ENCODE results near the gene NLRP6. TPM values are rescaled to one million over a fixed set of nuclear protein-coding genes. Genes with fewer than 3 reads are reported as not detected.
A peak's percentile ranks its signal among the peaks of the same experiment; 100 is the strongest.
"Not testable (repeated sequence)": the region's sequence is repeated elsewhere in the genome, so short reads cannot be mapped to it uniquely, and the experiment has no call there.

NLRP6 gene
- total RNA-seq, 2 experiments from 2014 or later, result 1.2 to 1.5 TPM

DNA sequence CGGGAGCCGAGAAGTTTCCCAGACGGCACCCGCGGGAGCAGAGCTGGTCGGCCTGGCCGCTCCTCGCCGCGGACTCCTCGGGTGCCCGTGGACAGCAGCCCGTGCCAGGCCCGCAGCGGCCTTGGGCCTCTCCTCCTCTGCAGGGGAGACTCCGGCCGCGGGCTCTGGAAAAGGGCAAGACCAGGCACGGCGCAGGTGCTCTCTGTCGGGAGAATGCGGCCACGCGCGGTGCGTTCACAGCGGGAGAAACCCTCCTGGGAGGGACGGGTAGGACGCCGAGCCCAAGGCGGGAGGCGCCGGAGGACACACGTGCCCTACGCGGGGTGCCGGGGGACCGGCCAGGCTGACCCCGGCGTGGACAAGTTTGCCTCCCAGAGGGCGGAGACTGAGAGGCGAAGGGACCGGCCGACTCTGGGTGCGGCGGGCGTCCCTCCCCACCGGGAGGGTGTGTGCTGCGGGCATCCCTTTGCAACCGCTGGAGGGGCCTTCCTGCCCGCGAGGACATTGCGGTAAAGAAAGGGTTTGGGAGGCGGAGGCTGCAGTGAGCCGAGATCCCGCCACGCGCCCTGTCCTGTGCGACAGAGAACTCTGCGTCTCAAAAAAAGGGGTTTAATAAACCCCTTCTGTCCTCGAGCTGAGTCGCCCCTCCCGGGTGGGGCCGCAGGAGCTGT, 38.0 kb downstream of the NLRP6 start:
- H3K9me3 Mint-ChIP-seq, result no peaks in the 10 kb centered on the region
- peak overlapping the region; percentile 93 for H3K4me3 Mint-ChIP-seq
- peak overlapping the region; percentile 95 for H3K27ac Mint-ChIP-seq
- peaks cover 48% of the 10 kb centered on the region for H3K36me3 Mint-ChIP-seq (ENCODE audit: low read depth)
- no peaks in the 10 kb centered on the region for H3K27me3 Mint-ChIP-seq (ENCODE audit: low read depth)
- DNase-seq, result peak; percentile 55
- H3K4me1 Mint-ChIP-seq (ENCODE audit: low read depth), result peaks cover 32% of the 10 kb centered on the region
- intact Hi-C loops (cut with micrococcal nuclease), result loop anchor here (10.0 kb wide), 1 partner anchor 479 kb away; the partner anchor contains the start of genes CEND1 and SLC25A22
- CTCF ChIA-PET, result interaction anchor here (1.0 to 2.2 kb wide), 7 partner anchors 9 to 65 kb away, joined by 4 to 13 read pairs (median 9); partner anchors contain the start of gene IFITM2

DNA sequence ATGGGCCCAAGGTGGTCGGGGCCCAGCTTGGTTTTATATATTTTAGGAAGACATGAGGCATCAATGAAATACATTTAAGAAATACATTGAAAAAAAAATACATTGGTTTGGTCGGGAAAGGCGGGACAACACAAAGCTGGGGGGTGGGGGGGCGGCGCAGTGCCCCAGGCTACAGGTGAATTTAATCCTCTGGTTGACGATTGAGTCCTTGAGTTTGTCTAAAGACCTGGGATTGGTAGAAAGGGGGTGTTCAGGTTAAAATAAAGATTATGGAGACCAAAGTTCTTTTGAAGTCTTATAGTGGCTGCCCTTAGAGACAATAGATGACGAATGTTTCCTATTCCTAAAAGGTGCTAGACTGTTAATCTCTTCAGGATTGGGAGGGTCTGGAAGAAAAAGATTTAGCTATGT, 38.7 kb downstream of the NLRP6 start:
- CTCF ChIA-PET, result interaction anchor here (1.1 to 2.2 kb wide), 6 partner anchors 9 to 66 kb away, joined by 4 to 13 read pairs (median 9); partner anchors contain the start of gene IFITM2
- no peaks in the 10 kb centered on the region for H3K27me3 Mint-ChIP-seq (ENCODE audit: low read depth)
- intact Hi-C loops (cut with micrococcal nuclease), result loop anchor here (1.0 to 10.0 kb wide), 3 partner anchors 8 to 478 kb away; partner anchors contain the start of genes CEND1 and SLC25A22
- H3K4me1 Mint-ChIP-seq (ENCODE audit: low read depth), result peaks cover 30% of the 10 kb centered on the region
- H3K36me3 Mint-ChIP-seq (ENCODE audit: low read depth), result peaks cover 47% of the 10 kb centered on the region
- DNase-seq, result peak; percentile 8
- H3K9me3 Mint-ChIP-seq, result no peaks in the 10 kb centered on the region
- H3K4me3 Mint-ChIP-seq, result peak overlapping the region; percentile 93
- H3K27ac Mint-ChIP-seq, result peak overlapping the region; percentile 95

DNA sequence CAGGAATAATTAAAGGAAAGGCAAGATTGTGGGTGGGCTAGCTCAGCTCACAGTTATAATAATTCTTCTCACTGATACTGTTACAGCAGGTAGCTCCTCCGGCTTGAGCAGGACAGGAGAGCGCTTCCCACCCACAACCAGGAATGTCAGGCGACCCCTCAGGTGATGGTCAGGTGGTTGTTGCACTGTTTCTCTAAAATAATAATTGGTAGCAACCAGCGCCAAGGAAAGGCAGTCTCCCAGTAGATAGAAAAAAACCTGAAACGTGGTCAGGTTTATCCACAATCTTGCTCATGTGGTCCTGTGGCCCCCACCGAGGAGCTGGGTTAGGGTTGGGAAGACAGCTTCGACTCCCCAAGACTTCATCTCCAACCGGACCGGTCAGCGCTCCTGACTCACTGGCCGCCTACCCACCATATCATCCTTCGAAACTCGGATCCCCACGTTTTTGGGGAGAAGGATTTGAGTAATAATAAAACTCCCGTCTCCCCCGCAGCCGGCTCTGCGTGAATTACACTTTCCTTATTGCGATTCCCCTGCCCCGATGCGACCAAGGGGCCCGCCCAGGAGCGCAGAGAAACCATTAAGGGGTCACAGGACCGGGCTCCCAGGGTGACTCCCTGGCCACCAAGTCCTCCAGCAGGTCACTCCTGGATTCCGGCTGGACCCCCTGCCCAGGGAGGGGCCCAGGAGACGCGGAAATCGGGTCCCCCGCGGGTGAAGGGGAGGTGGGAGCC, 39.6 kb downstream of the NLRP6 start:
- Mint-ChIP-seq H3K27ac (peak overlapping the region; percentile 95), H3K4me1 (ENCODE audit: low read depth) (peaks cover 28% of the 10 kb centered on the region), H3K36me3 (ENCODE audit: low read depth) (peaks cover 47% of the 10 kb centered on the region), H3K4me3 (peak overlapping the region; percentile 93)
- CTCF ChIA-PET, result interaction anchor here (1.1 to 2.2 kb wide), 7 partner anchors 10 to 67 kb away, joined by 4 to 13 read pairs (median 9); partner anchors contain the start of gene IFITM2
- H3K9me3 Mint-ChIP-seq; H3K27me3 Mint-ChIP-seq (ENCODE audit: low read depth): not testable (repeated sequence)
- intact Hi-C loops (cut with micrococcal nuclease), result loop anchor here (1.0 to 10.0 kb wide), 3 partner anchors 9 to 477 kb away; partner anchors contain the start of genes CEND1 and SLC25A22
- DNase-seq, result peak; percentile 51

DNA sequence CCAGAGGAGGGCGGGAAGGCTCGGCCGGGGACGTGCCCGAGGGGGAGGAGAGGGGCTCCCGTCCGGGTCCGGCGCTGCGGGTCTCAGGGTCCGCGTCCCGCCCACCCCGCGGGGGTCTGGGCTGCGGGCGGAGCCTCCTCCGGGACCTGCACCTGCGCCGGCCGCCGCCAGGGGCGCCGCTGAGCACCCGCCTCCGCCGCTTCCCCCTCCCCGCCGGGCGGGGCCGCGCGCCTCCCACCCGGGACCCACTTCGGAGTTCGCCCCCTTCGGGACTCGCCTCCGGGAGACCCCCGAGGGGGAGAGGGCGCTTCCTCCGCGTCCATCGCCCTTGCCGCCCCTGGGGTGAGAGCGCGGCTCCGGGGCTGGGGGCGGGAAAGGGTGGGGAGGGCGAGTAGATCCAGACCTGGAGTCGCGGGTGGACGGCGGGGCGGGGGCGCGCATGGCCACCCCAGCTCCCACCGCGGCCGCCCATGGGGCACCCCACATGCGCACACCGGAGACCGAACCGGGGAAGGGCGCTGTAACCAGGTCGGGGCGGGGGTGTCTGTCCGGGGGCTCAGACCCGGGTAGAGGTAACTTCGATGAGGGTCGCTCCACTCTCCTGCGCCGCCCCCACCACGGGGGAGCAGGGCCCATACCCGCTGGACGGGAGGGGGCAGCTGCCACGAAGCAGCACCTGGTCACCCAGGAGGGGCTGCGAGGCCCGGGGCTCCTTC, 40.4 kb downstream of the NLRP6 start:
- Mint-ChIP-seq H3K4me1 (ENCODE audit: low read depth) (peaks cover 28% of the 10 kb centered on the region), H3K36me3 (ENCODE audit: low read depth) (peaks cover 43% of the 10 kb centered on the region), H3K4me3 (peak overlapping the region; percentile 91)
- H3K9me3 Mint-ChIP-seq; H3K27me3 Mint-ChIP-seq (ENCODE audit: low read depth); H3K27ac Mint-ChIP-seq: not testable (repeated sequence)
- CTCF ChIA-PET, result interaction anchor here (1.2 to 2.2 kb wide), 2 partner anchors 13 to 37 kb away, joined by 4 to 13 read pairs; no protein-coding TSS in a partner anchor
- intact Hi-C loops (cut with micrococcal nuclease), result loop anchor here (10.0 kb wide), 1 partner anchor 476 kb away; the partner anchor contains the start of genes CEND1 and SLC25A22
- DNase-seq, result peak; percentile 7

DNA sequence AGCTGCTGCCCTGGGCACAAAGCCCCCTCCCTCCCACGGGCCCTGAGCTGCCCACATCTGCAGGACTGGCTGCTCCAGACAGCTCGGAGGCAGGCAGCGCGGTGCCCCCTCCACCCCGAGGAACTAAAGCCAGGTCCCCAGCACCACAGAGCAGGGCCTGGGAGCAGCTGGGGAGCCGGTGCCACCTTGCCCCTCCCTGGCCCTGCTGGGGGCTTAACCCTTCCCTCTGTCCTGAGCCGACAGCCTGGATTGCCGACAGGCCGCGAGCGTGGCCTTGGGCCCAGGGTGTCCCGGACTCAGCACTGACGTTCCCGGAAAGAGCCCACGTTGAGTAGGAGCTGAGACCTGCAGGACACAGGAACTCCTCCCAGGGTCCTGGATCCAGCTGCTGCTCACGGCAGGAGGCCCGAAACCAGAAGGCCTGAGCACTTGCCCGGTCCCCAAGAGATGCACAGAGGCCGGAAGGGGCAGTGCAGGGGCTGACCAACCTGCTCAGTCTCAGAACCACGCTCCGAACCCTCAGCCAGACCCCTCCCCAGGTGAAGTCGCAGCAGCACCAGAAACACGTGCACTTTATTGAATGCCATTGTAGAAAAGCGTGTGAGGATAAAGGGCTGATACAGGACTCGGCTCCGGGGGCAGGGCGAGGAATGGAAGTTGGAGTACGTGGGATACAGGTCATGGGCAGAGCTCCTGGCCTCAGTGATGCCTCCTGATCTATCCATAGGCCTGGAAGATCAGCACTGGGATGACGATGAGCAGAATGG, 41.1 kb downstream of the NLRP6 start:
- H3K27me3 Mint-ChIP-seq (ENCODE audit: low read depth); H3K9me3 Mint-ChIP-seq; CTCF ChIA-PET: not testable (repeated sequence)
- H3K4me3 Mint-ChIP-seq, result peak overlapping the region; percentile 91
- H3K36me3 Mint-ChIP-seq (ENCODE audit: low read depth), result peaks cover 37% of the 10 kb centered on the region
- H3K4me1 Mint-ChIP-seq (ENCODE audit: low read depth), result peaks cover 33% of the 10 kb centered on the region
- intact Hi-C loops (cut with micrococcal nuclease), result loop anchor here (10.0 kb wide), 1 partner anchor 475 kb away; the partner anchor contains the start of genes CEND1 and SLC25A22
- peak overlapping the region; percentile 97 for H3K27ac Mint-ChIP-seq
- DNase-seq, result peak; percentile 30

DNA sequence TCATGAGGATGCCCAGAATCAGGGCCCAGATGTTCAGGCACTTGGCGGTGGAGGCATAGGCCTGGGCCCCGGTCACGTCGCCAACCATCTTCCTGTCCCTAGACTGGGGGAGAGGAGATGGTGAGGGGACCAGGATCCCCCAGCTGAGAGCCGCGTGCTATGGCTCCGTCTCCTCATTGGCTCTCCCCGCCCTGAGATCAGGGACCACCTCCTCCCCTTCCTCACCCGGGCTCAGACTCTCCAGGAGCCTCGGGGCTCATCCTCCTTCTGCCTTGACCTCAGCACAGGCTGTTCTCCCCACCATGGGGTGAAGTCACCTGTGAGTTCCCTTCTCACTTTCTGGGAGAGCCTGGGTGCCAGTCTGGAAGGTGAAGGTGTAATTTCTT, 41.7 kb downstream of the NLRP6 start:
- peaks cover 39% of the 10 kb centered on the region for H3K4me1 Mint-ChIP-seq (ENCODE audit: low read depth)
- H3K9me3 Mint-ChIP-seq; DNase-seq; CTCF ChIA-PET; H3K27me3 Mint-ChIP-seq (ENCODE audit: low read depth): not testable (repeated sequence)
- intact Hi-C loops (cut with micrococcal nuclease), result loop anchor here (2.0 to 10.0 kb wide), 2 partner anchors 13 to 475 kb away; partner anchors contain the start of genes CEND1, IFITM2 and SLC25A22
- peak overlapping the region; percentile 91 for H3K4me3 Mint-ChIP-seq
- H3K36me3 Mint-ChIP-seq (ENCODE audit: low read depth), result peaks cover 31% of the 10 kb centered on the region
- peak overlapping the region; percentile 97 for H3K27ac Mint-ChIP-seq

DNA sequence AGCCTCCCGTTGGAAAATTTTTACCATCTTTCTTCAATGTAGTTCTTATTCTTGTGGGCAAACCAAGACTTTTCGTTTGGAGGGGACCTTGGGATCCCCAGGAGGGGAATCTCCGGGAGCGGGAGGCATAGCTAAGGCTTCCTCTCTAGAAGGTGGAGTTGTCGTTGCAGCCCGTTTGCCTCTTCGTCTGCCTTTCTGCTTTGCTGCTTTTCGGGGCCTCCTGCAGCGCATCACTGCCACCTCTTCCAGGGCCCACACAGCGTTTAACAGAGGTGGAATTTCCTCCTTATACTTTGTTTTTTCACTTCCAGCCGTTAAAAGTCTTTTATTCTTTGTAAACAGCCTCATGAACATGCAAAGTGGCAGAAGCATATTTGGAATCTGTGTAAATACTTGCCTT, 45.9 kb downstream of the NLRP6 start:
- DNase-seq, result no peak
- intact Hi-C loops (cut with micrococcal nuclease), result no loop called here
- CTCF ChIA-PET, result no interaction called here
- Mint-ChIP-seq H3K36me3 (ENCODE audit: low read depth) (peaks cover 9% of the 10 kb centered on the region), H3K4me1 (ENCODE audit: low read depth) (peaks cover 55% of the 10 kb centered on the region), H3K27me3 (ENCODE audit: low read depth) (no peaks in the 10 kb centered on the region), H3K9me3 (no peaks in the 10 kb centered on the region), H3K27ac (no peak overlapping the region), H3K4me3 (no peak overlapping the region)

DNA sequence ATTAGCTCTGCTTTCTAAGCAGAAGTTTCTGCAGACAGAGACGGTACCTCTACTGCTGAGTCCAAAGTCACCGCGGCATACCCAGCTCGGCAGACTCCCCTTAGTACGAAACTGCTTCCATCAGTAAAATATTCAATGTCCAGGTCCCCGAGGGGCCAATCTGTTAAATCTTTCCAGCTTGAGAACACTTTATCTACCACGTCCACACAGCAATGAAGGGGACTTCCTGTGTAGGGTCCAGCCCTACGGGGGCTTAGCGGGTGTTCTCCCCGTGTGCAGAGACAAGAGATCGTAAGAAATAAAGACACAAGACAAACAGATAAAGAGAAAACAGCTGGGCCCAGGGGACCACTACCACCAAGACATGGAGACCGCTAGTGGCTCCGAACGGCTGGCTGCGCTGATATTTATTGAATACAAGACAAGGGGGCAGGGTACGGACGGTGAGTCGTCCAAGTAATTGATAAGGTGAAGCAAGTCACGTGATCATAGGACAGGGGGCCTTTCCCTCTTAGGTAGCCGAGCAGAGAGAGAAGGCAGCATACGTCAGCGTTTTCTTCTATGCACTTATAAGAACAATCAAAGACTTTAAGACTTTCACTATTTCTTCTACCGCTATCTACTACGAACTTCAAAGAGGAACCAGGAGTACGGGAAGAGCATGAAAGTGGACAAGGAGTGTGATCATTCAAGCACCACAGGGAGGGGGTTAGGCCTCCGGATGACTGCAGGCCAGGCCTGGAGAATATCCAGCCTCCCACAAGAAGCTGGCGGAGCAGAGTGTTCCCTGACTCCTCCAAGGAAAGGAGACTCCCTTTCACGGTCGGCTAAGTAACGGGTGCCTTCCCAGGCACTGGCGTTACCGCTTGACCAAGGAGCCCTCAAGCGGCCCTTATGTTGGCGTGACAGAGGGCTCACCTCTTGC, 46.6 kb downstream of the NLRP6 start:
- Mint-ChIP-seq H3K27ac (peak overlapping the region; percentile 69), H3K4me1 (ENCODE audit: low read depth) (peaks cover 62% of the 10 kb centered on the region)
- H3K4me3 Mint-ChIP-seq; H3K9me3 Mint-ChIP-seq; intact Hi-C loops (cut with micrococcal nuclease); DNase-seq; H3K36me3 Mint-ChIP-seq (ENCODE audit: low read depth); H3K27me3 Mint-ChIP-seq (ENCODE audit: low read depth): not testable (repeated sequence)
- CTCF ChIA-PET, result interaction anchor here (0.8 to 1.1 kb wide), 2 partner anchors 12 to 15 kb away, joined by 4 to 6 read pairs; no protein-coding TSS in a partner anchor

DNA sequence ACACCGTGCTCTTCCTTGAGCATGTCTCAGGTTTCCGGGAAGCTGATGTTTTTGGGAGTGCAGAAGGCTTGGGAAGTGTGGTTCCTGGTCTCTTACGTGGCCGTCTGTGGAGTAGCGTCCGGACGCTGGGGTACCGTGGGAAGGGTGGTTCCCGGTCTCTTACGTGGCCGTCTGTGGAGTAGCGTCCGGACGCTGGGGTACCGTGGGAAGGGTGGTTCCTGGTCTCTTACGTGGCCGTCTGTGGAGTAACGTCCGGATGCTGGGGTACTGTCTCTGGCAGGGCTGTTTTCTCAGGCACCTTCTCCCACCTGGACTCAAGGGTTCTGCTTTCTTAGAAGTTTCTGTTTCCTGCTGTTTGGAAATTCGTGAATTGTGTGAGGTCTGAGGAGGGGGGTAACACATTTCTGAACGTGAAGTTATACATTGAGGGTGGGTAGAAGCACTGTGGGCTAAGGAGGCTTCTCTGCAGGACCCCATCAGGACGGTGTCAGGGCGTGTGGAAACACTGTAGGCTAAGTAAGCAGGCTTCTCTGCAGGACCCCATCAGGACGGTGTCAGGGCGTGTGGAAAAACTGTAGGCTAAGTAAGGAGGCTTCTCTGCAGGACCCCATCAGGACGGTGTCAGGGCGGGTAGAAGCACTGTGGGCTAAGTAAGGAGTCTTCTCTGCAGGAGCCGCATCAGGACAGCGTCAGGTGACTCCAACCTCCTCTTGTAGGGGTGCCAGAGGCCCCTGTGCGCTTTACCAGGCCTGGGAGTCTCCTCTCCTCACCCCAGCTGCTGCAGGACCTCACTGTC, 47.8 kb downstream of the NLRP6 start:
- peak overlapping the region; percentile 98 for H3K27ac Mint-ChIP-seq

DNA sequence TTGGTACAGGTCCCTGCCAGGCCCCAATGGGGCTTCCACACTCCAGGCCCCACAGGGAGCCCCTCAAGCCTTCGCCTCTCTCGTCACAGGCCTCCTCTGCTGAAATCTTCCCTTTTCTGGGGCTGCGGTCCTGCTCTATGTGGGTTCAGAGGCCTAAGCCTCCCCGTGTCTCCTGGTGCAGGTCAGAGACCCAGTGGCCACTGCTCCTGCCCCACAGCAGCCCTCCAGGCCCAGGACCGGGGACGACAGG, 48.3 kb downstream of the NLRP6 start:
- intact Hi-C loops (cut with micrococcal nuclease), result no loop called here
- CTCF ChIA-PET, result interaction anchor here (1.3 to 1.7 kb wide), 3 partner anchors 14 to 76 kb away, joined by 3 to 5 read pairs (median 4); no protein-coding TSS in a partner anchor
- no peaks in the 10 kb centered on the region for H3K27me3 Mint-ChIP-seq (ENCODE audit: low read depth)

More for the DNA sequence above, 47.8 kb downstream of the NLRP6 start:
- Mint-ChIP-seq H3K27me3 (ENCODE audit: low read depth) (no peaks in the 10 kb centered on the region), H3K36me3 (ENCODE audit: low read depth) (no peaks in the 10 kb centered on the region), H3K4me3 (peak overlapping the region; percentile 72), H3K9me3 (no peaks in the 10 kb centered on the region), H3K4me1 (ENCODE audit: low read depth) (peaks cover 63% of the 10 kb centered on the region)
- DNase-seq, result no peak
- intact Hi-C loops (cut with micrococcal nuclease), result no loop called here
- CTCF ChIA-PET, result interaction anchor here (1.1 to 1.7 kb wide), 4 partner anchors 10 to 75 kb away, joined by 3 to 5 read pairs (median 4); no protein-coding TSS in a partner anchor

More for the DNA sequence above, 48.3 kb downstream of the NLRP6 start:
- DNase-seq, result no peak
- peak overlapping the region; percentile 72 for H3K4me3 Mint-ChIP-seq
- H3K36me3 Mint-ChIP-seq (ENCODE audit: low read depth), result no peaks in the 10 kb centered on the region
- peaks cover 68% of the 10 kb centered on the region for H3K4me1 Mint-ChIP-seq (ENCODE audit: low read depth)
- no peaks in the 10 kb centered on the region for H3K9me3 Mint-ChIP-seq
- peak overlapping the region; percentile 98 for H3K27ac Mint-ChIP-seq

Measured in activated naive CD4-positive, alpha-beta T cell treated with anti-CD3 and anti-CD28 coated beads for 36 hours (primary cell).